ENCODE results near the gene SETBP1.

DNA sequence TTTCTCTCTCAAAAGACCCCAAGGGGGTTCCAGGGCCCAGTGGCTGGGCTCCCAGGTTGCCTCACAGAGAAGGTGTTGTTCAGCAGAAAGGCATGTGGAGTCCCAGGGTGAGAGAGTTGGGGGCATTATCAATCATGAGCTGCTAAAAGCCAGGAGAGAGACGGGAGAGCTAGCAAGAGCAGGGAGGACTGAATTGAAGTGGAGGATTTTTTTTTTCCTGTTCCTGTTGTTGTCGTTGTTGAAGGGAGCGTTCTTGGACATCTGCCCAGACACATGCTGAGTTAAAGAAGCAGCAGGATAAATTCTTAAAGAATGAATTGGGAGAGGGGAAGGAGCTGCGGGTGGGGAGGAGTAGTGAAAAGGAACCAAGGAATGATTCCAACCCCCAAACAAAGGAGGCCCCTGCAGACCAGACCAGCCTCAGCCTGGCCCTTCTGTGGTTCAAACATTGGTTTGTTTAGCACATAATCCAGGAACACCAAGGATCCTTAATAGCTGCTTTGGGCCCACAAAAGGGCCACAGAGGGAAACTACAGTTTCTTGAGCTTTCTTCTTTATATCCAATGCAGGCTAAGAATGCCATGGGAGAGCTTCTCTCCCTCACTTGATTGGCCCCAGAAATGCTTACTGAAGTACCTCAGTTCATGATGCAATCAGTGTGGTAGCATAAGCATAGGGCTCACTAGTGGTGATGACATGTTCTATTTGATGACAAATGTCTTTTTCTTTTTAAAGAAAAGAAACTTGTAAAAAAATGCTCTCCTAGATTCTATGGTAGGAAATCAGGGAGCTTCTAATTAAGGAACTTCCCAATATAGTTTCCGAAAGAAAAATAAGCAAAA, 146.0 kb downstream of the SETBP1 start:
- TF ChIP-seq CBFB (CRISPR knock-in tag; IDR thresholded peaks at IDR 0.05) (no peak), NR2C2 (CRISPR knock-in tag; IDR thresholded peaks at IDR 0.05) (no peak), NR2C2 (tag; IDR thresholded peaks at IDR 0.05) (no peak; the same call in 1 of the 2 replicates), FOS (IDR thresholded peaks at IDR 0.05; ENCODE audit: extremely low read depth, insufficient read length) (no peak), SNRNP70 (optimal IDR thresholded peaks at IDR 0.05; ENCODE audit: low read depth, low read length) (no peak), CTCF (IDR thresholded peaks at IDR 0.05 in 2 of 3, conservative IDR thresholded peaks at IDR 0.05 in 1 of 3; ENCODE audit: insufficient read depth in 2 of 3, low read depth in 1 of 3, low read length in 3 of 3) (no peak), EP300 (IDR thresholded peaks at IDR 0.05; ENCODE audit: low read length) (no peak), SIN3A (IDR thresholded peaks at IDR 0.05; ENCODE audit: borderline replicate concordance in 2 of 2, control insufficient read depth in 1 of 2, low read depth in 2 of 2, low read length in 2 of 2) (no peak), ELF1 (tag; IDR thresholded peaks at IDR 0.05) (no peak), ATF2 (CRISPR knock-in tag; IDR thresholded peaks at IDR 0.05) (no peak), MYC (IDR thresholded peaks at IDR 0.05; ENCODE audit: low read depth, low read length) (no peak), MYC (CRISPR knock-in tag; IDR thresholded peaks at IDR 0.05; ENCODE audit: borderline replicate concordance, low read depth) (no peak)
